Smooth muscle cell (in vitro differentiated cells): ENCODE data around the gene NDUFA5. TPM values are rescaled to one million over a fixed set of nuclear protein-coding genes. Genes with fewer than 3 reads are reported as not detected.

Experiments
- DNase-seq: peaks from one replicate; lab custom pipeline; 2025; ENCODE audit not compliant: unreplicated experiment; lab: John Stamatoyannopoulos, UW
- H2AFZ ChIP-seq: fragments of 200-600 bp; sonication (generic); 2 replicates; pipeline ENCODE4 v1.6.0; 2016; ENCODE audit warnings: antibody characterized with exemption, low read depth, mild to moderate bottlenecking
- H3F3A ChIP-seq: fragments of 200-600 bp; sonication (generic); 2 replicates; pipeline ENCODE4 v1.6.0; 2017; ENCODE audit warnings: antibody characterized with exemption, low read depth
- H3K27ac ChIP-seq: fragments of 200-600 bp; sonication (generic); 2 replicates; pipeline ENCODE4 v1.5.1; 2016; ENCODE audit warnings: low read depth, mild to moderate bottlenecking
- H3K27me3 ChIP-seq: fragments of 200-600 bp; sonication (generic); 2 replicates; pipeline ENCODE4 v1.6.1; 2016; ENCODE audit warnings: low read depth, mild to moderate bottlenecking
- H3K36me3 ChIP-seq: fragments of 200-600 bp; sonication (generic); 2 replicates; pipeline ENCODE4 v1.5.1; 2016; ENCODE audit warnings: low read depth
- H3K4me1 ChIP-seq: fragments of 200-600 bp; sonication (generic); 2 replicates; pipeline ENCODE4 v1.5.1; 2016; ENCODE audit warnings: low read depth
- H3K4me2 ChIP-seq: fragments of 200-600 bp; sonication (generic); 2 replicates; pipeline ENCODE4 v1.6.0; 2016; ENCODE audit warnings: mild to moderate bottlenecking
- H3K4me3 ChIP-seq: fragments of 200-600 bp; sonication (generic); 2 replicates; pipeline ENCODE4 v1.5.1; 2016; ENCODE audit warnings: mild to moderate bottlenecking
- H3K79me2 ChIP-seq: fragments of 200-600 bp; sonication (generic); 2 replicates; pipeline ENCODE4 v1.6.0; 2016; ENCODE audit warnings: low read depth, mild to moderate bottlenecking
- H3K9ac ChIP-seq: fragments of 200-600 bp; sonication (generic); 2 replicates; pipeline ENCODE4 v1.6.0; 2016; ENCODE audit warnings: low read depth
- H3K9me3 ChIP-seq: fragments of 200-600 bp; sonication (generic); replicated peaks from 2 replicates; pipeline ENCODE4 v1.5.1; 2016; ENCODE audit warnings: low read depth
- H4K20me1 ChIP-seq: fragments of 200-600 bp; sonication (generic); 2 replicates; pipeline ENCODE4 v1.6.0; 2016; ENCODE audit warnings: low read depth
- WGBS: methylation state at CpG from one replicate; pipeline ENCODE4 v1.1.7; 2016; ENCODE audit warnings: low lambda C conversion rate; 5-methylcytosine and 5-hydroxymethylcytosine counted together
- polyA plus RNA-seq: library from polyadenylated mRNA; unstranded; fragments of >200 nt; fragmentation: Nextera tagmentation; extraction: Ambion mirVana; gene quantifications from 2 replicates; pipeline ENCODE4 v1.2.1, GENCODE V29; 2016
- total RNA-seq: library from RNA; depleted of rRNA; stranded (reverse); fragments of >200 nt; gene quantifications from 2 replicates; pipeline ENCODE4 v1.2.3, GENCODE V29; 2014
- TF ChIP-seq, protein P1 (sequence below): fragments of 200-600 bp; sonication (generic); IDR thresholded peaks from 2 replicates; pipeline ENCODE4 v1.5.1; 2017; ENCODE audit warnings: borderline replicate concordance, mild to moderate bottlenecking, antibody characterized with exemption; ENCODE audit not compliant: insufficient read depth, poor library complexity, severe bottlenecking

The NDUFA5 gene
- total and polyA plus RNA-seq, 2 experiments from 2014 or later: 94.9 to 108 TPM

GRCh38 chr7:123548406-123548805, 9.2 kb downstream of the NDUFA5 start:
- peaks cover 12% of the 10 kb centered on the region for H3K36me3 ChIP-seq
- 90% methylated on average over 1 of the region's 1 CpG for WGBS
- TF ChIP-seq, protein P1, sequence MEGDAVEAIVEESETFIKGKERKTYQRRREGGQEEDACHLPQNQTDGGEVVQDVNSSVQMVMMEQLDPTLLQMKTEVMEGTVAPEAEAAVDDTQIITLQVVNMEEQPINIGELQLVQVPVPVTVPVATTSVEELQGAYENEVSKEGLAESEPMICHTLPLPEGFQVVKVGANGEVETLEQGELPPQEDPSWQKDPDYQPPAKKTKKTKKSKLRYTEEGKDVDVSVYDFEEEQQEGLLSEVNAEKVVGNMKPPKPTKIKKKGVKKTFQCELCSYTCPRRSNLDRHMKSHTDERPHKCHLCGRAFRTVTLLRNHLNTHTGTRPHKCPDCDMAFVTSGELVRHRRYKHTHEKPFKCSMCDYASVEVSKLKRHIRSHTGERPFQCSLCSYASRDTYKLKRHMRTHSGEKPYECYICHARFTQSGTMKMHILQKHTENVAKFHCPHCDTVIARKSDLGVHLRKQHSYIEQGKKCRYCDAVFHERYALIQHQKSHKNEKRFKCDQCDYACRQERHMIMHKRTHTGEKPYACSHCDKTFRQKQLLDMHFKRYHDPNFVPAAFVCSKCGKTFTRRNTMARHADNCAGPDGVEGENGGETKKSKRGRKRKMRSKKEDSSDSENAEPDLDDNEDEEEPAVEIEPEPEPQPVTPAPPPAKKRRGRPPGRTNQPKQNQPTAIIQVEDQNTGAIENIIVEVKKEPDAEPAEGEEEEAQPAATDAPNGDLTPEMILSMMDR: no peak

GRCh38 chr7:123539871-123540270, 17.7 kb downstream of the NDUFA5 start:
- DNase-seq: no peak
- Histone ChIP-seq H3K4me1 (no peaks in the 10 kb centered on the region), H3K9ac (no peak overlapping the region), H2AFZ (no peak overlapping the region), H3K27me3 (no peaks in the 10 kb centered on the region), H3K27ac (peak overlapping the region; percentile 9), H3K9me3 (no peaks in the 10 kb centered on the region), H3K4me2 (no peak overlapping the region), H4K20me1 (no peaks in the 10 kb centered on the region), H3K36me3 (no peaks in the 10 kb centered on the region), H3K79me2 (no peaks in the 10 kb centered on the region), H3K4me3 (no peak overlapping the region), H3F3A (peaks cover 11% of the 10 kb centered on the region)
- TF ChIP-seq, protein P1: no peak
- WGBS: 29% methylated on average over 1 of the region's 1 CpG

More at GRCh38 chr7:123548406-123548805, 9.2 kb downstream of the NDUFA5 start:
- H3K4me2 ChIP-seq: no peak overlapping the region
- H4K20me1 ChIP-seq: peaks cover 20% of the 10 kb centered on the region
- H3K9me3 ChIP-seq: no peaks in the 10 kb centered on the region
- peaks cover 48% of the 10 kb centered on the region for H3K79me2 ChIP-seq
- no peaks in the 10 kb centered on the region for H3K4me1 ChIP-seq
- H3K27me3 ChIP-seq: no peaks in the 10 kb centered on the region
- no peak overlapping the region for H3K9ac ChIP-seq
- H3K4me3 ChIP-seq: no peak overlapping the region
- no peak overlapping the region for H2AFZ ChIP-seq
- DNase-seq: no peak
- no peak overlapping the region for H3K27ac ChIP-seq
- no peaks in the 10 kb centered on the region for H3F3A ChIP-seq

GRCh38 chr7:123538897-123539296, 18.7 kb downstream of the NDUFA5 start:
- TF ChIP-seq, protein P1: no peak
- DNase-seq: no peak
- H2AFZ ChIP-seq: no peak overlapping the region
- no peaks in the 10 kb centered on the region for H3K36me3 ChIP-seq
- H3K4me3 ChIP-seq: no peak overlapping the region
- H3K4me2 ChIP-seq: no peak overlapping the region
- no peaks in the 10 kb centered on the region for H4K20me1 ChIP-seq
- no peaks in the 10 kb centered on the region for H3K9me3 ChIP-seq
- peak overlapping the region; percentile 75 for H3K27ac ChIP-seq
- no peaks in the 10 kb centered on the region for H3K27me3 ChIP-seq
- H3K79me2 ChIP-seq: no peaks in the 10 kb centered on the region
- WGBS: 93% methylated on average over 1 of the region's 1 CpG
- H3F3A ChIP-seq: peaks cover 13% of the 10 kb centered on the region
- H3K9ac ChIP-seq: no peak overlapping the region
- H3K4me1 ChIP-seq: peaks cover under 1% of the 10 kb centered on the region

GRCh38 chr7:123538189-123538714, 19.4 kb downstream of the NDUFA5 start:
- Histone ChIP-seq H3F3A (peaks cover 19% of the 10 kb centered on the region), H3K36me3 (no peaks in the 10 kb centered on the region), H3K79me2 (no peaks in the 10 kb centered on the region), H3K27ac (peak overlapping the region; percentile 75), H2AFZ (no peak overlapping the region), H3K4me3 (no peak overlapping the region), H3K9me3 (no peaks in the 10 kb centered on the region), H3K9ac (no peak overlapping the region), H3K4me2 (peak overlapping the region; percentile 31), H3K27me3 (no peaks in the 10 kb centered on the region), H3K4me1 (peaks cover 7% of the 10 kb centered on the region), H4K20me1 (no peaks in the 10 kb centered on the region)
- TF ChIP-seq, protein P1: no peak
- no peak for DNase-seq
- 40% methylated on average over 7 of the region's 7 CpGs for WGBS
